Measurements from ENCODE around the gene MRPS7.
"Not testable (repeated sequence)": the region's sequence is repeated elsewhere in the genome, so short reads cannot be mapped to it uniquely, and the experiment has no call there.

MRPS7 gene

DNA sequence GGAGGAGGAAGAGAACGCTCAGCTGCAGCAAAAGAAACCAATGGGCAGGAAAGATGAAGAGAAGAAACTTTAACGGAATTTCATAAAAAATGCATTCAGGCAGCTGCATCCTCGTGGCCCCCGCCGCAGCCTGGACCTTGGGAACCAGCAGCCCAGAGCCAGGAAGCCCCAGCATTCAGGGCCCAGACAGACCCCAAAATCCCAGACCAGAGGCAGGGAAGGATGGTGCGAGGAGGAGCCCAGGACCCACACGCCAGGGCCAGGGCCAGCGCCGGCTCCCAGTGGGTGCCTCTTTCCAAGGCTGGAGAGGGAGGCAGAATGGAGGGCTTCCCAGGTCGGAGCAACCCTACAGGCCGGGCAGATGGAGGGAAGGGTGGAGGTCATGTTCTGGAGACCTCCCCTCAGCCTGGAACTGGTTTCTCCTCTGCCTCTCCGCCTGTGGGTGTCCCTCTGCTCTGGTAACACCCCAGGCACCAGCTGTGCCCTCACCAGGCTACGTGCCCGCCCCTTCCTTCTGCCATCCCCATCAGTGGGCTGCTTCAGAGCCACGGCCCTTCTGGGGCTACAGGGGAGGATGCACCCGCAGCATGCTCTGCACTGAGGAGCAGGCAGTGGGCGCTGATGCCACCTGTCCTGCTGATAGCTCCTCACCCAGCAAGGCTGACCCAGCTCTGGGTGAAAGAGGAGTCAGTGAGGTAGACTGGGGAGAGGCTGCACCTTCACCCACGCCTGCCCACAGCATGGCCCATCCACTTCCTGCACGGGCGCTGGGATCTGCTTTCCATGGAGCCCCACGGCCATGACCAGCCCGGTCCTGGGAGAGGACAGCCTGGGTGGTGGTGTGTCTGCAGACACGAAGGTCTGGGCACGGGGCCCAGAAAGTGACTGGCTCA, 10.5 kb downstream of the MRPS7 start:
- DNase-seq, result no peak

DNA sequence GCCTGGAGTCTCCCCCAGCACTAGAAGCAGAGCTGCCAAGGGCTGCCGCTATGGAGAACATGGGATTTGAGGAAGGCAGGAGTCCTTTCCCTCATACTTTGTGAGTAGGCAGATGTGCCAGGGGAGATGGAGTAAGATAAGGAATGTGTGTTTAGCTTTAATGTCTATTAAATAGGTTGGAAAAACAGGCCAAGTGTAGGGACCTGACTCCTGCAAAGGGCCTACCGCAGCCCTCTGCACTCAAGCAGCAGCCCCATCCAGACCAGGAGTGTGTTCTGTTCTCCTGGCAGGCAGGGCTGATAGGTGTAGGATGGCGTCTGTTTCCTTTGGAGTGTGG, 11.1 kb downstream of the MRPS7 start:
- DNase-seq, result no peak

DNA sequence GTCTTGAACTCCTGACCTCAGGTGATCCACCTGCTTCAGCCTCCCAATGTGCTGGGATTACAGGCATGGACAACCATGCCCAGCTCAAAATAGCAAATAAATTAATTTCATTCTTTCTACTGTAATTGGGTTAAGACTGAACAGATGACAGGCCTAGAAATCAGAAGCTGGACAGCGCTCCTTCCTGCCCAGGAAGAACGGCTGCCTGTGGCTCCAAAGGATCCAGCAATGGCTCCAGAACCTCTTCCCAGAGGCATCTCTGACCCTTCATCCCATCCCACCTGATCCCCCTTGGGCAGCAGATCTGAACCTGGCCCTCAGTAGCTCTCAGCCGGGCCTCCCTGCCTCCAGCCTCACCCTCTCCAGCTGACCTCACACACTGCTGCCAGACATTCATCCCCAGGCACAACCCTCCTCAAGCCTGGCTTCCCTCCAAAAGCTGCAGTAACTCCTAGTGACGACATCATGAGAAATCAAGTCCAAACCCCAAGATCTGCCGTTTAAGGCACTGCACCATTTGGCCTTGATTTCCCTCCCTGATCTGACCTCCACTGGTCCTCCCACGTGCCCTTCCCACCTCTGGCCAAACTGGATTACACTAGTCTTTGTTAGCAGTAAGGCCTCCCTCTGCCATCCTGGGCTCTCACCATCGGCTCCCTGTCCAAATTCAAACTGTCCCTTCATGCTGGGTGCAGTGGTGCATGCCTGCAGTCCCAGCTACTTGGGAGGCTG, 12.5 kb downstream of the MRPS7 start:
- DNase-seq, result no peak

DNA sequence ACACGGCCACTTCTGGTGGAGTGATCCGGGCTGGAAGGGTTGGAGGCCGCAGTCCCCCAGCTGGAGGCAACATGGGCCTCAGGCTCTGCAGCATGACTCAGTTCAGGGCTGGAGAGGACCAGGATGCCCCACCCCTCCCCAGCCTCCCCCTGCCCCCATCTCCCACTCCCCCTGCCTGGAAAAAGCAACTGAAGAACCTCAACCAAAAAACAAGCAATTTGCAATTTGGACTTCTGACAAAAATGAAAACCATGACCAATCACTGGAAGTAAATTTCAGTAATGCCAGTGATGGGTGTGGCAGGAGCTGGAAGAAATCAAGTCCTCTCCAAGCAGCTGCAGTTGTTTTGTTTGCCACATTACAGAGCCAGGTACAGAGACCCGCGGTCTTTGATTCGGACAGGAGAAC, 16.0 kb downstream of the MRPS7 start:
- no peak for DNase-seq

DNA sequence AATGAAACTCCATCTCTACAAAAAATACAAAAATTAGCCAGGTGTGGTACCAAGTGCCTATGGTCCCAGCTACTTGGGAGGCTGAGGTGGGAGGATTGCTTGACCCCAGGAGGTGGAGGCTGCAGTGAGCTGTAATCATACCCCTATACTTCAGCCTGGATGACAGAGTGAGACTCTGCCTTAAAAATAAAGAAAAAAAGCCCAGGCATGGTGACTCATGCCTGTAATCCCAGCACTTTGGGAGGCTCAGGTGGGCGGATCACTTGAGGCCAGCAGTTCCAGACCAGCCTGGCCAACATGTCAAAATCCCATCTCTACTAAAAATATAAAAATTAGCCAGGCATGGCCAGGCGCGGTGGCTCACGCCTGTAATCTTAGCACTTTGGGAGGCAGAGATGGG, 18.5 kb downstream of the MRPS7 start:
- DNase-seq, result not testable (repeated sequence)

DNA sequence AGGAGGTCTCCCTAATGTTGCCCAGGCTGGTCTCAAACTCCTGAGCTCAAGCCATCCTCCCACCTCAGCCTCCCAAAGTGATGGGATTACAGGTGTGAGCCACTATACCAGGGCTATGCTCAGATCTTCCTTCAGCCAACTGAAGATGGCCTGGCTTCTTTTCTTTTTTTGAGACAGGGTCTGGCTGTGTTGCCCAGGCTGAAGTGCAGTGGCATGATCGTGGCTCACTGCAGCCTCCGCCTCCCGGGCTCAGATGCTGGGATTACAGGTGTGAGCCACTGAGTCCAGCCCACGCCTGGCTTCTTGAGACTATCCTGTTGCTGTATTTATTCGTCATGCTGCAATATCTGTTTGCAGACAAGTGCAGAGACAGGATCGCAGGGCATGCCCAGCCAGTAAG, 23.4 kb downstream of the MRPS7 start:
- no peak for DNase-seq

DNA sequence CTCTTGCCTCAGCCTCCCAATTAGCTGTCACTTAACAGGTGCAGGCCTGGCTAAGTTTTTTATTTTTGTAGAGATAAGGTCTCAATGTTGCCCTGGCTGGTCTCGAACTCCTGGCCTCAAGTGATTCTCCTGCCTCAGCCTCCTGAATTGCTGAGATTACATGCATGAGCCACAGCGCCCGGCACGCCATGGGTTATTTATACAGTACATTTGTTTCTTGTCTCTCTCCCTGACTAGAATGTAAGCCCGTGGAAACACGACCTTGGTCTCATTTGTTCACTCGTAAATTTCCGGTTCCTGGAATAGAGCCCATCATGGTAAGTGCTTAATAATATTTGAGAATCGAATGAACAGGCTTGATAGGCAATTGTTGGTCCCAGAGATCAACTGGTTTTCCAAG, 25.5 kb downstream of the MRPS7 start:
- DNase-seq, result no peak

DNA sequence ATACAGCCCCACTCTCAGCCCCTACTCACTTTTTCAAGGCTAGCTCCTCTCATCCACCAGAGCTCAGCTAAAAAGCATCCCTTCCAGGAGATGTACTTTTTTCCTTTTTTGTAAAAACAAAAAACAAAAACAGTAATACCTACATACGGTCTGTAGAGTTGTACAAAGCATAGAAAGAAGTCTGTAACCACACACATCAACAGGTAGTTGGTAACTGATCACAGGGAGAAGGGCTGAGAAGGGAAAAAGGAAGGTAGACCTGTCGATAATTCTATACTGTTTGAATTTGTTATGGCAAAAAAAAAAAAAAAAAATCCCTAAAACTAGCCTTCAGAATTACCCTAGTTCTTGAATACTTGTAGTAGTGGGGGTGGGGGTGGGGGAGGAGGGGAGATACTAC, 26.7 kb downstream of the MRPS7 start:
- no peak for DNase-seq

DNA sequence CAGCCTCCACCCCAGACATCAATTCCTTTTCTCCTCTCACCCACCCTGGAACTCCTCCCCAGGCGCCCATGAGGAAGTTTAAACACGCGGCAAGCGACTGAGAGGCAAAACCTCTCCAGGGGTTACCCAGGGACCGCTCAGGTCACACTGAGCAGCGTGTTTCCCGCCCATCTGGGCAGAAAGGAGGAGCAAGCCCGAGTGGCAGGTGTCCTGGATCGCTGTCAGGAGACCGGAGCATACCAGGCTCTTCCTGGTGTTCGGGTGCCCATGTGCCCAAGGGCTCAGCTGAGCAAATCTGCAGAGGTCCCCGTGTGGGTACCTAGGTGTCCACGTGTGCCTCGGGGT, 27.1 kb downstream of the MRPS7 start:
- peak; percentile 56 for DNase-seq

DNA sequence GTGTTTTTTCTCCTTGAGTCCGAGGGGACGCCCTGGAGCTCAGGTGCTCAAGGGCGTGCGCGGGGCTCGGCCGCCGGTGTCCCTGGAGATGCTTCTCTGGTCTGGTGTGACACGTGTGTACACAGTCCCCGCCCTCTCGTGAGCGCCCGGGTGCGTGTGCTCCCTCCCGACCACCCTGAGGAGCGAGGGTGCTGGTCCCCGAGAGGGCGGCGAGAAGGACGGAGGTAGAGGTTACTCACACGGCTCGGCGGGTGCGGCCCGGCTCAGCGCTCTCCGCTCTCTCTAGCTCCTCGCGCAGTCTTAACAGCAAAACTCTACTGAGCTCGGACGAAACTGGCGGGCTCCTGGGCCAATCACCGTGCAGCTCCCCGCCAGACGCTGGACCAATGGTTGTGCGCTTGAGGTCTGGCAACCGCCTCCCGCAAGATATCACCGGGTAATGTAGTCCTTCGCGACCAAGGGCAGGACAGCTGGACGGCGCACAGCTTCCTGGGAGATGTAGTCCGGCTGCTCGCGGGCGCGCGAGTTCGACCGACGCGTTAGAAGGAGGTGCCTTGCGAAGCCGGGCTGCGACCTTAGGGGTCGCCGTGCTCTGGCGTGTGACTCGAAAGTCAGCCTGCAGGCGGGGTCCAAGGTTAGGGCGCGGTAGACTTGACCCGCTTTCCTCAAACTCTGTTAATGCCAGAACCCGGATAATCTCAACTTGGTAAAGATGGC, 27.6 kb downstream of the MRPS7 start, which contains the start of gene SLC25A19:
TSS of gene SLC25A19 (minus strand) at position 319 of the 717 bp plus-strand sequence. CDS start 2,669 bp downstream, outside the sequence.
- DNase-seq, result peak; percentile 97

DNA sequence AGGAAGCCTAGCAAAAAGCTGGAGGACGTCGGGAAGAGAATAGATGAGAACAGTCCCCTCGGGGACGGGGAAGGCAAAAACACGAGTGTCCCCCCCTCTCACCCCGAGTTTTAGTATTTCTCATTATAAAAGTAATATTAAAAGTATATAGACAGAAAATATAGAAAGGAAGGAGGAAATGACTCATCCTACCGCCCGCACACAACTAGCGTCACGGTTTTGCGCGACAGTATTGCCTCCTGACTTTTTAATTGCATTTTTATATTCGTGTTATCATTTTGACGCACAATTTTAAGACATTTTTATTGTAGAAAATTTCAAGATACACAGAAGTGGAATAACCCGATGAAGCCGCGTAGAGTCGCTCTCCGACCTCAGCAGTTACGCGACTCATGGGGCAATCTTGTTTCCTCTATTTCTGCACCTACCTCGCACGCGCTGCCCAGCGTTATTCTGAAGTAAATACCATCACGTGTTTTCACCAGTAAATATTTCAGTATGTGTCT, 28.2 kb downstream of the MRPS7 start:
- no peak for DNase-seq

DNA sequence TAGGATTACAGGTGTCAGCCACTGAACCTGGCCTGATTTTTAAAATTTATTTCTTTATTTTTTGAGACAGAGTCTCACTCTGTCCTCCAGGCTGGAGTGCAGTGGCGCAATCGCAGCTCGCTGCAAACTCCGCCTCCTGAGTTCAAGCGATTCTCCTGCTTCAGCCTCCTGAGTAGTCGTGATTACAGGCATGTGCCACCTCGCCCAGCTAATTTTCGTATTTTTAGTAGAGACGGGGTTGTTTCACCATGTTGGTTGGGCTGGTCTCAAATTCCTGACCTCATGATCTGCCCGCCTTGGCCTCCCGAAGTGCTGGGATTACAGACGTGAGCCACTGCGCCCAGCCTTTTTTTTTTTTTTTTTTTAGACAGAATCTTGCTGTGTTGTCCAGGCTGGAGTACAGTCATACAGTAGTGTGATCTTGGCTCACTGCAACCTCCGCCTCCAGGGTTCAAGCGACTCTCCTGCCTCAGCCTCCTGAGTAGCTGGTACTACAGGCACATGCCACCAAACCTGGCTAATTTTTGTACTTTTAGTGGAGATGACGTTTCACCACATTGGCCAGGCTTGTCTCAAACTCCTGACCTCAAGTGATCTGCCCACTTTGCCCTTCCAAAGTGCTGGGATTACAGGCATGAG, 31.2 kb downstream of the MRPS7 start:
- not testable (repeated sequence) for DNase-seq

DNA sequence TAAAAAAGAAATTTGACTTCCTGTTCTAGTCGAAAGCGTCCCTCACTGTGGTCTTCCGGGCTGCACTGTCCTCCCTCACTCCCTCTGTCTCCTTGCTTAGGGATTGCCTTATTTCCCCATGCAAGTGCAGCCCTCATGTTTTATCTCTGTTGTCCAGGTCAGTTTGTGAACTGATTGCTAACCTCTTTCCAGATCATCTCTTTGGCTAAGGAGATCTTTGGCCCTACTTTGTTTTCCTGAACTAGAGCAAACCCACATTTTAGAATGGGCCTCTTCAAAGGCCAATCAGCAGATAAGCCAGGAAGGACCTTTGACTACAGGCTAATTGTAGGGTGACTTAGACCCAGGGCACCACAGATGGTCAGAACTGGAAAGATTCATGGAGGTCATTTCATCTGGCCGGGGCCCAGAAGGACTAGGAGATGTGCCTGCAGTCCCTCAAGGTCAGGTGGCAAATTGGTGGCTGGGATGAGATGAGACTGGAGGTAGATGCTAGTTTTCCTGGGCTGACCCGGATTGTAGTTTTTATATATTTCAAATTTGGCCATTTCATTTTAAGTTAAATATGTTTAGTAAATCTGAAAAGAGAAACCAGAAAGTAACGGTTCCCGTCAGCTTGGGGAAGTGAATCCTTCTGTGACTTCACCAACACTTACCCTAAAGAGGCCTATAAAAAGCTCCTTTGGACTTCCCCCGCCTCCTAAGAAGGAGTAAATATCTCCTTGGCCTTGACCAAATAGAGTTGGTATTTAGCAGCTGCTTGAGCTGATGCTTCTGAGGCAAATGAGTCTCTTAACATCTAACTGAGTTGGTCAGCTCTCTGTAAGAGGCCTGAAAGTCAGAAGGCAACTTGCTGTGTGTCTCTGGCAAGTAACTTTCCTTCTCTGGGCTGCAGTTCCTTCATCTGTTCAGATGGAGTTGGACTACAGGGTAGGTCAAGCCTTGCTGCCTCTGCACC, 33.8 kb downstream of the MRPS7 start:
- DNase-seq, result no peak

DNA sequence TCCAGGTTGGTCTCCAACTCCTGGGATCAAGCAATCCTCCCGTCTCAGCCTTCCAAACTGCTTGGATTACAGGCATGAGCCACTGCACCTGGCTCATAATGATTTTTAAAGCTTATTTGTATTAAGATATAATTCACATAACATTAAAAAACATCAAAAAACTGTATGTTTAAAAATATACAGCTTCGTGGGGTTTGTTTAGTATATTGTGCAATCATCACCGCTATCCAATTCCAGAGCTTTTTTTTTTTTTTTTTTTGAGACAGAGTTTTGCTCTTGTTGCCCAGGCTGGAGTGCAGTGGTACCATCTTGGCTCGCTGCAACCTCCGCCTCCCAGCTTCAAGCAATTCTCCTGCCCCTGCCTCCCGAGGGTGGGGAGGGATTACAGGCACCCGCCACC, 38.6 kb downstream of the MRPS7 start:
- DNase-seq, result no peak

DNA sequence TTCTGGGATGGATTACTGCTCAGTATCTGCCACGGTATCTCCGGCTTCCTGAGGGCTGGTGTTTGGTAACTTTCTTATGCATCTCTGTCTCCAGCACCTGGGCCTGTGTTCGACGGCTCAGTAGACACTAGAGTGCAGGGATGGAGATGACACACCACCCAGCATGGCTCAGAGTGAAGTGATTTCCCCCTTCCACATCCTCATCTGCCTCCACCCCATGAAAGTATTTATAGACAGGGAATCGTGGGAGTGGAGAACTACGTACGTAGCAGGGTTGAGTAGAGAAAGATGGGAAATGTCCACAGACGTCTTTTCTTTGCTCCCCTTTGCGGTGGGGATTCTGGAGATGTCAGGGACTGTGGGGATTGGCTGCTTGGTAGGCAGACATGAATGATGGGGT, 39.4 kb downstream of the MRPS7 start:
- DNase-seq, result no peak

DNA sequence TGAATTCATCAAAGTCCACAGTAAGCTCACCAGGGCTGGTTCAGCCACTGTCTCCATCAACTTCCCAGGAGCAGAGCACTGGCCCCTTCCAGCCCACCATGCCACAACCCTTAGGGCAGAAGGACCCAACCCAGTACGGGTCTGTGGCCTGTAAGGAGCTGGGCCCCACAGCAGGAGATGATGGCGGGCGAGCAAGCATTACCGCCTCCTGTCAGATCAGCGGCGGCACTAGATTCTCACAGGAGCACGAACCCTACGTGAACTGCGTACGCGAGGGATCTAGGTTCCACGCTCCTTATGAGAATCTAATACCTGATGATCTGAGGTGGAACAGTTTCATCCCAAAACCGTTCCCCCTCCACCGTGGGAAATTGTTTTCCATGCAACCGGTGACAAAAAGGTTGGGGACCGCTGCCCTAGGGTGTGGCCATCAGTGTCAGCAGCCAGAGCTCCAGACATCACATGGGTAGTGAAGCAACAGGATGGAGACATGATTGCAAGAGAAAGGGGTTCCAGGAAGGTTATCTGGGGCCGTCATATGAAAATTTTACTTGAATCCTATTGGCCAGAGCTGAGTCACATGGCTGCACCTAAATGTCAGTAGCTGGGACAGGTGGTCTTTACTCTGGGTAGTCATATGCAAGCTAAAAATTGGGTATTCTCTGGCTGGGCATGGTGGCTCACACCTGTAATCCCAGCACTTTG, 40.0 kb downstream of the MRPS7 start:
- no peak for DNase-seq

DNA sequence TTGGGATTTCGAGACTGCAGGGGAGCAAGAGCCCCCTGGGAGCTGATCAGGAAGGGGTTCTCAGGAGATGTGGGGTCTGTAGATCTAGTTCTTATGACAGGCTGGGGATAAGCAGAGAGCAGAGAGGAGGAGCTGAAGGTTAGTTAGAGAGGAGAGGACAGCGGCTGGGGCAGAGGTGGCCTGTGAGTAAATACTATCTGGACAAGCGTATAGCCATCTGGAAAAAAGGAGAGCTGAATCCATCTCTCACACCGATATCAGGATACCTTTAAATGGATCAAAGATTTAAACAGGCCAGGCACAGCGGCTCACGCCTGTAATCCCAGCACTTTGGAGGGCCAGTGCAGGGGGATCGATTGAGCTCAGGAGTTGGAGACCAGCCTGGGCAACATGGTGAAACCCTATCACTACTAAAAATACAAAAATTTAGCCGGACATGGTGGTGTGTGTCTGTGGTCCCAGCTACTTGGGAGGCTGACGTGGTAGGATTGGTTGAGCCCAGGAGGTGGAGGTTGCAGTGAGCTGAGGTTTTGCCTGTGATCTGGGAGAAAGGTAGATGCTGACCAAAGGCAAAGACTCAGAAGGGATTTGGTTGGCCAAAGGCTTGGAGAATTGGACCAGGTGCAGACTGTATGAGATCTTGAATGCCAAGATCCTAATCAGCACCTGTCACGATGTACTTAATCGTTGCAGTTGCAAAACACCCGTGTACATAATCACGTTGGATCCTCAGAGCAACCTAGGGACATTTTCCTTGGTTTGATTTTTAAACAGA, 46.5 kb downstream of the MRPS7 start:
- DNase-seq, result no peak

DNA sequence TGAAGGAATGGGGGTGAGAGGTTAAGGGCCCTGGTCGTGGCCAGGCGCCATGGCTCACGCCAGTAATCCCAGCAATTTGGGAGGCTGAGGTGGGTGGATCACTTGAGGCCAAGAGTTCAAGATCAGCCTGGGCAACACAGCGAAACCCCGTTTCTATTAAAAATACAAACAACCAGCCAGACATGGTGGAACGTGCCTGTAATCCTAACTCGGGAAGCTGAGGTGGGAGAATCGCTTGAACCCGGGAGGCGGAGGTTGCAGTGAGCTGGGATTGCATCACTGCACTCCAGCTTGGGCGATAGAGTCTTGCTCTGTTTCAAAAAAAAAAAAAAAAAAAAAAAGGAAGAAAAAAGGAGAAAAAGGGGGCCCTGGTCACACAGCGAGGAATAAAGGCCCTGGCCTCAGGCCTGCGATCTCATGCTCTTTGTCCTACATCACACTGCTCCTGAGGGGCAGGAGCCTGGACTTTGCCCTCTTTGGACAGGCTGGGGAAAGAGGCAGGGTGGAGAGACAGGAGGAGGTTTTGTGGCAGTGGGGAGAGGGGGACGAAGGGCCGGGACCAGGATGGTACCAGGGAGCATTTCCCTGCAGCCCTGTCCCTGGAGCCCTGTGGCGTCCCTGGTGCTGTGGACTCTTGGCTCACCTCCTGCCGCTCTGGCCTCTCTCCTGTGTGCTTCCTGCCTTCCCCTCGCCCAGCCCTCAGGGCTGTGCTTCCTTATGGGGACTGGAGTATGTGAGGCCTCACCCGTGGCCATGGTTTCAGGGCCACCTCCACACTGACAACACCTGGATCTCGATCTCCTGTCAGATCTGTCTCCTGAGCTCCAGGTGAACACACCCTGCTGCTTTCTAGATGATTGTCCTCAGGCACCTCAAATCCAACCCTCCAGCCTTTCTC, 47.3 kb downstream of the MRPS7 start:
- no peak for DNase-seq

DNA sequence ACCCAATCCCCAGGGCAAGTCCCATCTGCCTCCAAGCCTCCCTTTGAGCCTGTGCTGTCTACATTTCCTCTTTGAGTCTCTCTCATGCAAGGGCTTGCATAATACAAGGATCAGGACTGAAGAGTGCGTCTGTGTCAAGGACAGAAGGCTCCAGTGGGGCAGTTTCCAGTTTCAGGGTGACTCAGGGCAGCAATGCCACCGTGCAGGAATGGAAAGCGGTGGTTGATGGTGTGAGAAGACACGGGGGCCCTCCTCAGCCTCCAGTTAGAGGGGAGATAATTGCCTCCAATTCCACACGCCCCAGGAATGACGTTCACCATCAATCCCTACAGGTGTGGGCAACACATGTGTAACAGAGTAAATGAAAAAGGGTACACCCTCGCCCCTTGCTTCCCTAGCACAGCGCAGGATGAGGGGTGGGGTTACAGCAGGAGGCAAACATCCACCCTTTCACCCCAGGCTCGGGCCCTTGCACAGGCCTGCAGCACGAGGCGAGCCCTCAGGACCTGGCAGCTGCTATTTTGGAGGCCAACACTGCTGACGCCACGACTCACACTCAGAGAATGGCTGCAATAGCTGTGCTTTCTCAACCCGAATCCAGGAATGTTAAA, 52.4 kb downstream of the MRPS7 start:
- no peak for DNase-seq
